ENCODE results near the gene MAPK12.

The MAPK12 gene

GRCh38 chr22:50250555-50251476 is 10.7 kb downstream of the MAPK12 start, which contains the start of gene HDAC10:
Gene HDAC10, minus strand, starts transcription at chr22:50251265. Its CDS starts 233 bp downstream, at chr22:50251032.
- peak; percentile 73 for DNase-seq

DNA sequence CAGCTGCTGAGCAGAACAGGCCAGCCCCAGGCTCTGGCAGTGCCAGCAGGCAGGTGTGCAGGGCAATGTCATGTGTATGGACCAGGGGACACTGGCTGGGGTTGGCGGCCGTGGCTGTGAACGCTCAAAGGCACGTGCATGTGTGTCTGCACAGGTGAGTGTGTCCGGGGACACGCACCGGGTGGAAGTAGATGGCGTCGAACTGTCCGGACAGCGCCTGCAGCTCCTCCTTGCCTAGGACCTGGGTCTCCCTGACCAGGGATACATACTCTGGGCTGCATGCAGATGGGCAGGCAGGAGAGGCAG is 11.3 kb downstream of the MAPK12 start:
- DNase-seq = no peak

DNA sequence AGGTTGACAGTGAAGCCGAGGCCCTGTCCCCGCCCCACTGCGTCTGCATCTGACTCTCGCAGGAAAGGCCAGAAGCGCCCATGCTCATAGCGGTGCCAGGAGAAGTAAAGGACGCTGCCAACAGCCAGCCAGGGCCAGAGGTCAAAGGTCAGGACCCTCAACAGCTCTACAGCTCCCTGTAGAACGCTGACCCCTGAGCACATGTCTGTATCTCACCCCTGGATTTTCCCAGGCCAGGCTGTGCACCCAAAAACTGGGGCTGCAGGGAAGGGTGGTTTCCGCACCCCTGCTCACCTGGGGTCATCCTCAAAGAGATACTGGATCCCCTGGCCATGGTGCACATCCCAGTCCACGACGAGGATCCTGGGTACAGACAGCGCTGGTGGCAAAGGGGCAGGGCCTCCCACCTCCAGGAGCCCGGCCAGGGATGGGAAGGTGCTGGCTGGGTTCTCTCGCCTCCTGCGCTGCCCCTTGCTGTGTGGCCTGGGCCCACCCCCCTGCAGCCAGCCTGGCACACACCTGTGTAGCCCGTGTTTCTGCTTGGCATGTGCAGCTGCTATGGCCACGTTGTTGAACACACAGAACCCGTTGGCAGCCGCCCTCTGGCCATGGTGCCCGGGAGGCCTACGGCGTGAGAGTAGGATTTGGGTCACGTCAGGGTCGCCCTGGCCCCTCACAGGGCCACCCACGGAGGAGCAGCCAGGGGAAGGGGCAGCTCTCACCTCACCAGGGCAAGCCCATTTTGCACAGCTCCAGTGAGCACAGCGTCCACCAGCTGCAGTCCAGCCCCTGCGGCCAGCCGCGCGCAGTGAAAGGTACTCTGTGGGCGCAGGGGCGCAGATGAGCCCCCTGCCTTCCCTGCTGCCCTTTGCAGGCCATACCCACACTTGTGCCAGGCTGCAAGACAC is 11.9 kb downstream of the MAPK12 start:
- no peak for DNase-seq

GRCh38 chr22:50248196-50249081 is 13.0 kb downstream of the MAPK12 start:
- no peak for DNase-seq

DNA sequence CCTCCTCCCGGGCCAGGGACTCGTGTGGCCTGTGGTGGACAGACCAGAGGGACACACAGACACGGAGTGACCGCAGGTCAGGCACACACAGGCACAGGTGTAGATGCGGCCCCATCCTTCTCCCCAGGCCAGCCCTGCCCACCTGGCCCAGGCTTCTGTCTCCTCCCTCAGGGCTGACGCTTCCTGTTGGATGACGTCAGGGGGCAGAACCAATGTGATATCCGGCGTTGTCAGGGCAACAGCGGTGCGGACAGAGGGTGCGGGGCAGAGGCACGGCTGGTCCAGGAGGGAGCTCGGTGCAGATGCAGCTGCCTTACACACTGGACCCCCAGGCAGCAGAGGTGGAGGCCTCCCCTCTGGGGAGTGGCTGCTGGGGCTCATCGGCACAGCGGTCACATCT is 13.7 kb downstream of the MAPK12 start:
- DNase-seq = peak; percentile 72

DNA sequence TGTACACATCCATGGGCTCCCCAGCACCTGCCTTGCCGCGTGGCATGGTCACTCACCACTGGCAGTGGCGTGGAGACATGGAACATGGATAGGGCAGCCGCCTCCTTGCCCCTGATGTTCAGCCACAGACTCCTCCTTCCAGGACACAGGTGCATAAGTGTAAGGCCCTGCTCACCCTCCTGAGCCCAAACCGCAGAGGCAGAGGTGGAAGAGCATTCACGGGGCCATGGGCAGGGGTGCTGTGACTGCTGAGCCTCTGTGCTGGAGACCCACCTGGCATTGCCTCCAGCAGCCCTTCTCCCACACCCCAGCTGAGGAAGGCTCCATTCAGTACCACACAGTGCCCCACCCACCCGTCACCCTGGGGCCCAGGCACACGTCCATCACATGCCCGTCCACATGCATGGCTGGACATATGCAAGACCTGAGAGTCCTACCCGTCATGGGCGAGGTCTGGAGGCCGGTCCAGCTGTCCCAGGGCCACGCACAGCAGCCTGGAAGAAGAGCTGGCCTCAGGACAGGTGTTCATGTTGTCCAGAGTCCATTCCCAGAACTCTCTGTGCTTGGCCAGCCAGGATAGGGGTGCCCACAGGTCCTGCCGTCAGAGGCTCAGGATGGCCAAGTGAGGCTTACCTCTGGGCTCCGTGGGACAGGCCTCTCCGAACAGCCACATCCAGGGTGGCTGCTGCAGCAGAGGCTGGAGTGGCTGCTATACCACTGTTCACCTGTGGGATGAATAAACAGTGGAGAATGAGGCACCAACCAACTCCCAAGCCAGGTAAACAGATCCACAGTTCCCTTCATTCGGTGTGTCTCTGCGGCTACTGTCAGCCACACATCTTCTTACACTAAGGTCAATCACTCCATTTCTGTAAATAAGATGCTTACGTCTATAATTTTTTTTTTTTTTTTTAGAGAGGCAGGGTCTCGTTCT is 15.0 kb downstream of the MAPK12 start:
- DNase-seq = no peak

- DNase-seq = peak; percentile 36
Measured at GRCh38 chr22:50245214-50246072, 16.0 kb downstream of the MAPK12 start.

DNA sequence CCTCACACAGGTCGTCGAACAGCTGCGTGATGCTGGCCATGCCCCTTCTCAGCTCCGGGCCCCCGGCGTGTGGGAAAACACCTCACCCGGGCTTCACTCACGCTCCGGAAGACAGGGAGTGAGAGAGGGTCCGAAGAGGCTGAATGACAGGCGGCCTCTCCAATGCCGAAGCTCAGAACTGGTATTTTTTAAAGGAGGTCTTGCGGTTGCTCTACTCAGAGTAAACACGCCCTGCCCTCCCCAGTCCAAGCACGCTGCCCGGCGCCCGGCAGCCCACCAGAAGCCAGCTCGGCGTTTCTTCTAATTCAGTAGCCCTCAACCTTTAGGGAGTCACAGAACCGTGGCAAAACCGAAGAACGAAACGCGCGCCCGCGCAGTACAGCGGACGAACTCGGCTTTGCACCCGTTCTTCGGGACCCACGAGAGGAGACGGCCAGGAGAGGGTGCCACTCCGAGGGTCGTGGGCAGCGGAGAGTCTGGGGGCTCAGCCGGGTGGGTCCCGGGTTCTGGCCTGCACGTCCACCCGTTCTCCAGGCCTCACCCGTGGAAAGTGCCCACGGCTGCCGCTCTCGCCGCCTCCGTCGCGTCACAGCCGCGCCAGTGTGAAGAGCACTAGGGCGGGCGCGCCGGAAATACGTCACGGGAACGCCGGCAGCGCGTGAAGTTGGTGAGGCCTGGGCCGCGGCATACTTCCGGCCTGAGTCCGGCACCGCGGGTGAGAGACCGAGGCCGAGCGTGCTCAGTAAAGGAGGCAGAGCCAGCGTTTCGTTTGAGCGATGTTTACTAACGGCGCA is 16.9 kb downstream of the MAPK12 start, which contains the start of gene TUBGCP6:
Gene TUBGCP6 (minus strand): TSS at position 604 of the 794 bp plus-strand sequence. CDS start 564 bp downstream, at position 40.
- peak; percentile 83 for DNase-seq

DNA sequence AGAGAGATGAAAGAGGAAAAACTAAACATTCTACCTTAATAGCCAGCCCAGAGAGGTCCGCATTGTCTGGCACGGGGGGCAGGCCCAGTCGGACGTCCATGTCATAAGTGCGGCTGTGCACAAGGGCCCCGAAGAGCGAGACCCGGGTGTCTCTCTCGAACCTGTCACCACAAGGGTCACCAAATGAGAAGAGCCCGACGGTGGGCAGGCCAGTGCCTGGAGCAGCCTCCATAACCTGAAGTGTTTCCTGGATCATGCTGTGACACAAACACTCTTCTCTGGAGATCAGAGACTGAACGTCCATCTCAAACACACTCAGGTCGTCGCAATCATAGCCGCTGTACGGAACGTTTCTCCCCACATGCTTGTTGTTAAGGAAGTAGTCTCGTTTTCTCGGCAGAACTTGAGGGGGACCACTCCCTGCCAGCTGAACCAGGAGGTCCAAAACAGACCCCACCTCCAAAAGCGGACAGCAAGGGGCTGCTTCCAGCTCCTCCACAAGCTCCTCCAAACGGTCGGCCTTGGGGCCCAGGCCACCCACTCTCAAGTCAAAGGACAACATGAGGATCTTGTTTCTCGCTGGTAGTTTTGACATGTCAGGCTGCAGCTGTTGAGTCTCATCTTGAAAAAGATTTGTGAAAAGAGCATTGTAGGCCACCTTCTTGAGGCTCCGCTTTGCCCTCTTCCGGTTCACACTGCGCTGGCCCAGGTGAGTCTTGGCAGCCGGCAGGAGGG is 17.6 kb downstream of the MAPK12 start:
- no peak for DNase-seq

GRCh38 chr22:50242406-50242949 is 19.0 kb downstream of the MAPK12 start:
- DNase-seq = no peak

DNA sequence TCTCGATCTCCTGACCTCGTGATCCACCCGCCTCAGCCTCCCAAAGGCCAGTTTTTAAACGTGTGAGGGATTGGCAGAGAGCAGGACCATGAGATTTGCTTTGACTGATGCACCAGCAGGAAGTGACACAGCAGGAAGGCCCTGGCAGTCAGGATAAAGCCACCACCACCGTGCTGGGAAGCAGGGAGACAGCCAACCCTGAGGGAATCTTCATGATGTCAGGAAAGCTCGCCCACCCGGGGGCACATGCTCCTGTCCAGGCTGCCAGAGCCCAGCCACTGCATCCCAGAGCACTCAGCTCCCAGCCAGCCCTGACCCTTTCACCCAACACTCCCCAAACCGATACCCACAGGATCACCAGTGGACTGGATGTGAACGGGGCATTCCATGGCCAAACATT is 22.7 kb downstream of the MAPK12 start:
- DNase-seq = no peak

DNA sequence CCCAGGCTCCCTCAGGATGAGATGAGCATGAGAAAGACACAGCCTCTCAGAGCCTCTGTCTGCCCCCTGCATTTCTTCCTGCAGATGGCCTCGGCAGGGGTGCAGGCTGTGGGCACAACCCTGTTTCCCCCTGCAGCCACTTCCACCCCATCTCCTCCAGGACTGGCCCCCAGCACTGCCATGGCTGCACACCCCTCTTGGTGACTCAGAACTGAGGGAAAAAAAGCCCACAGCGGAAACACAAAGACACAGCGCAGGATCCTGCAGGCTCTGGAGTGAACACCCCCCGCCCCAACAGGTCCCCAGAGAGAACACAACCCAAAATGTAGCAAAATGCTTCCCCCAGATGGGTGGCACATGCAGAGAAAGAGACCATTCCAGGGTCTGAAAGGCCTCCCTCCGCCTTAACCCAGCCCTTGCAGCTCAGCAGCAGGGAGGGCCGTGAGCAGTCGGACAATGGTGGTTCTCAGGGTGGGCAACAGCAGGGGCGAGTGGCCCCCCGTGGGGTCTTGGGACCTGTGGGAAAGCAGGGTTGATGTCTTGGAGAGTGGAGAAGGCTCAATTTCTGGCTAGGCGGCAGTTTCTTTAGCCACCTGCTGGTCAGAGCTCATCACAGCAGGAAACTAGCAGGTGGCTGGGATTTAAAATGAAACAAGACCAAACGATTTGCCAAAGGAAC is 24.6 kb downstream of the MAPK12 start:
- peak; percentile 24 for DNase-seq

- no peak for DNase-seq
Measured at GRCh38 chr22:50233223-50233622, 28.3 kb downstream of the MAPK12 start.

GRCh38 chr22:50232481-50233151 is 28.9 kb downstream of the MAPK12 start:
- no peak for DNase-seq

- no peak for DNase-seq
Measured at GRCh38 chr22:50229370-50229769, 32.1 kb downstream of the MAPK12 start.

DNA sequence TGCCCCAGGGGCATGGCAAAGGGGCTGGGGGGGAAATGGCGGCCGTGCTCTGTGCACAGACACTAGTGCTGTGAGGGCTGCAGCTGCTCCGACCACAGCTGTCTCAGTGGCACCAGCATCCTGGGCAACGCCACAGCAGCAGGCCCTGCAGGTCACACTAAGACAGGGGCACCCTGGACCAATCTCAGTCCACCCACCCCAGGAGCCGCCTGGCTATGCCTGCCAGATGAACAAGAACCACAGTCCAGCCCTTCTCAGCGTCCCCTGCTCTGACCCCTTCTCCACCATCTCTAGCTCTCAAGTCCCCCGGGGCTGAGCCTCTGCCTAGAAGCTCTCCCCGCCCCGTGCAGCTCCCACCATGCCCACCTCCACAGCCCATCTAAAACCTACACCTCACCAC is 33.1 kb downstream of the MAPK12 start:
- no peak for DNase-seq

GRCh38 chr22:50227579-50228215 is 33.8 kb downstream of the MAPK12 start:
- DNase-seq = no peak

All from NCI-H146 (cell line).